K562 (cell line): ENCODE measurements around the gene ACKR1. TPM values are rescaled to one million over a fixed set of nuclear protein-coding genes. Genes with fewer than 3 reads are reported as not detected.

Source experiments
- BCLAF1 ChIP-seq, 2 experiments: fragments of 450-650 bp in 1 of 2; IDR thresholded peaks; 2 replicates each; pipeline ENCODE4 v1.6.1; 2011 to 2017; ENCODE audit warnings: low read depth in 2 of 2, antibody characterized with exemption in 1 of 2, borderline replicate concordance in 1 of 2, low read length in 1 of 2, mild to moderate bottlenecking in 1 of 2, mixed read lengths in 1 of 2; ENCODE audit not compliant: control insufficient read depth in 1 of 2
- CREB1 ChIP-seq, 2 experiments: sonication (generic) in 1 of 2; formaldehyde crosslinking in 1 of 2; IDR thresholded peaks; 2 replicates each; pipeline versions ENCODE4 v1.6.1 to v1.8.0; 2012 to 2022; ENCODE audit warnings: inconsistent platforms in 1 of 2, mild to moderate bottlenecking in 1 of 2, missing genetic modification reagents in 1 of 2, moderate library complexity in 1 of 2
- DPF2 ChIP-seq: fragments of 450-650 bp; IDR thresholded peaks from 2 replicates; pipeline ENCODE4 v1.6.1; 2016
- ELF2 ChIP-seq: fragments of 250-450 bp; sonication (Bioruptor Pico); IDR thresholded peaks from 2 replicates; pipeline ENCODE4 v1.5.0; 2021; ENCODE audit warnings: mild to moderate bottlenecking
- HLTF ChIP-seq: fragments of 450-650 bp; IDR thresholded peaks from 2 replicates; pipeline ENCODE4 v1.6.1; 2016
- NFIX ChIP-seq: fragments of 250-450 bp; sonication (Bioruptor Pico); IDR thresholded peaks from 2 replicates; pipeline ENCODE4 v1.4.0; 2020; ENCODE audit warnings: low read depth, mild to moderate bottlenecking, moderate library complexity
- RFX5 ChIP-seq: IDR thresholded peaks from 2 replicates; pipeline ENCODE4 v1.6.1; 2011; ENCODE audit warnings: low read depth, mild to moderate bottlenecking, improper control_type of control experiment, low read length
- RREB1 ChIP-seq: fragments of 250-450 bp; sonication (Bioruptor Pico); IDR thresholded peaks from 2 replicates; pipeline ENCODE4 v1.4.0; 2020
- TGIF2 ChIP-seq: sonication (generic); formaldehyde crosslinking; IDR thresholded peaks from 2 replicates; pipeline ENCODE4 v1.8.1; 2022; ENCODE audit warnings: mild to moderate bottlenecking, missing genetic modification reagents, moderate library complexity
- YY1 ChIP-seq, 3 experiments: IDR thresholded peaks; 2 replicates each; pipeline ENCODE4 v1.6.1; 2011; ENCODE audit warnings: low read length in 2 of 3, mild to moderate bottlenecking in 2 of 3, moderate library complexity in 2 of 3, borderline replicate concordance in 1 of 3, control low read depth in 1 of 3, low read depth in 1 of 3; ENCODE audit not compliant: insufficient read depth in 3 of 3, insufficient replicate concordance in 2 of 3, control insufficient read depth in 1 of 3, insufficient read length in 1 of 3; ENCODE audit errors: extremely low read depth in 1 of 3
- ZNF175 ChIP-seq: fragments of 200-800 bp; sonication (Bioruptor generic); IDR thresholded peaks from 2 replicates; pipeline ENCODE4 v1.6.1; 2016; ENCODE audit warnings: low read depth, mild to moderate bottlenecking, missing genetic modification characterization, missing compliant biosample characterization
- ZNF232 ChIP-seq: sonication (generic); formaldehyde crosslinking; IDR thresholded peaks from 2 replicates; pipeline ENCODE4 v1.8.0; 2022; ENCODE audit warnings: mild to moderate bottlenecking, missing genetic modification reagents
- ZNF347 ChIP-seq: fragments of 450-650 bp; formaldehyde crosslinking; IDR thresholded peaks from 2 replicates; pipeline ENCODE4 v1.4.0; 2020; ENCODE audit warnings: low read depth, mild to moderate bottlenecking, moderate library complexity
- ZNF639 ChIP-seq, 2 experiments: fragments of 200-800 bp in 1 of 2; sonication (Bioruptor generic) in 1 of 2; sonication (generic) in 1 of 2; formaldehyde crosslinking in 1 of 2; IDR thresholded peaks in 1 of 2; conservative IDR thresholded peaks in 1 of 2; 2 replicates each; pipeline versions ENCODE4 v1.5.0 to v1.6.1; 2016 to 2020; ENCODE audit warnings: missing compliant biosample characterization in 1 of 2, missing genetic modification characterization in 1 of 2, missing genetic modification reagents in 1 of 2
- ZNF655 ChIP-seq: fragments of 250-450 bp; sonication (Bioruptor Pico); IDR thresholded peaks from 2 replicates; pipeline ENCODE4 v1.5.0; 2021
- polyA plus RNA-seq, 8 experiments: library from polyadenylated mRNA; depleted of rRNA in 4 of 8; stranded (reverse) in 5 of 8; unstranded in 3 of 8; fragments of >200 nt; fragmentation: Nextera tagmentation in 2 of 8; fragmentation: Illumina TruSeq in 1 of 8; extraction: Ambion mirVana in 2 of 8; extraction: Trizol in 1 of 8; gene quantifications; 2 replicates each; pipeline versions ENCODE4 v1.2.1 to v1.2.3, GENCODE V29; 2011 to 2014; ENCODE audit warnings: inconsistent platforms in 1 of 8, missing spikeins in 1 of 8
- total RNA-seq, 7 experiments: library from RNA; depleted of rRNA in 6 of 7; stranded (reverse); fragments of >200 nt in 6 of 7; fragmentation: Illumina TruSeq in 2 of 7; extraction: Trizol in 2 of 7; gene quantifications; 2 replicates each; pipeline versions ENCODE4 v1.2.1 to v1.2.3, GENCODE V29; 2011 to 2021; ENCODE audit warnings: low replicate concordance in 1 of 7

Gene ACKR1
- total and polyA plus RNA-seq, 9 of the 15 experiments (the other 6 are each of a cell fraction or from before 2014, with no cell fraction given), result 0.07 to 0.64 (median 0.18) TPM

- no peak for TF ChIP-seq RREB1 (CRISPR knock-in tag)
- TF ChIP-seq ZNF639 (CRISPR knock-in tag; conservative IDR thresholded peaks at IDR 0.05 in 1 of 2, IDR thresholded peaks at IDR 0.05 in 1 of 2), result no peak
- TF ChIP-seq CREB1 (IDR thresholded peaks at IDR 0.05), result no peak
- no peak for TF ChIP-seq CREB1 (CRISPR knock-in tag; IDR thresholded peaks at IDR 0.05)
- no peak for TF ChIP-seq NFIX (CRISPR knock-in tag)
- TF ChIP-seq BCLAF1 (IDR thresholded peaks at IDR 0.05; ENCODE audit: borderline replicate concordance in 1 of 2, control insufficient read depth in 1 of 2, low read depth in 2 of 2, low read length in 1 of 2), result no peak
- no peak for TF ChIP-seq ZNF175 (CRISPR knock-in tag)
- TF ChIP-seq ZNF232, result no peak
- TF ChIP-seq ELF2 (CRISPR knock-in tag), result no peak
- TF ChIP-seq YY1 (IDR thresholded peaks at IDR 0.05; ENCODE audit: borderline replicate concordance in 1 of 3, control insufficient read depth in 1 of 3, extremely low read depth in 1 of 3, insufficient read depth in 3 of 3, insufficient read length in 1 of 3, insufficient replicate concordance in 2 of 3, low read depth in 1 of 3, low read length in 2 of 3), result no peak
- no peak for TF ChIP-seq TGIF2 (CRISPR knock-in tag)
- no peak for TF ChIP-seq RFX5
- TF ChIP-seq ZNF655 (CRISPR knock-in tag), result no peak
- no peak for TF ChIP-seq HLTF
- no peak for TF ChIP-seq DPF2
- no peak for TF ChIP-seq ZNF347 (CRISPR knock-in tag)
Measured at GRCh38 chr1:159248311-159248710, 43.6 kb downstream of the ACKR1 start (continued).
